C4-2B (cell line): Measurements from ENCODE around the gene RRAS.

Experiments used
- CTCF ChIP-seq: fragments of 450-650 bp; conservative IDR thresholded peaks from 2 replicates; pipeline ENCODE4 v1.5.1; 2017; ENCODE audit warnings: mild to moderate bottlenecking
- ZFX ChIP-seq: fragments of 450-650 bp; IDR thresholded peaks from 2 replicates; pipeline ENCODE4 v1.6.1; 2017

- TF ChIP-seq CTCF (no peak), ZFX (no peak)
Measured at GRCh38 chr19:49653466-49653806, 13.5 kb upstream of the RRAS start.
